IPS DF 4.7 (cell line): ENCODE measurements around the gene IL27RA.
A peak's percentile ranks its signal among the peaks of the same experiment; 100 is the strongest.
"Not testable (repeated sequence)": the region's sequence is repeated elsewhere in the genome, so short reads cannot be mapped to it uniquely, and the experiment has no call there.

Experiments
- DNase-seq: peaks from one replicate; pipeline ENCODE4 v3.0.0-alpha.2; 2013; ENCODE audit warnings: low spot score; ENCODE audit errors: extremely low read depth

Gene IL27RA

GRCh38 chr19:13998426-13998825 lies 33.1 kb upstream of the IL27RA start:
- DNase-seq, result no peak

- DNase-seq, result no peak
Measured at GRCh38 chr19:13999085-13999484, 32.5 kb upstream of the IL27RA start.

- no peak for DNase-seq
Measured at GRCh38 chr19:14000691-14001375, 30.7 kb upstream of the IL27RA start.

GRCh38 chr19:14002571-14003250 lies 28.9 kb upstream of the IL27RA start:
- DNase-seq, result no peak

- no peak for DNase-seq
Measured at GRCh38 chr19:14003251-14004055, 28.1 kb upstream of the IL27RA start.

- no peak for DNase-seq
Measured at GRCh38 chr19:14004619-14005348, 26.8 kb upstream of the IL27RA start.

- DNase-seq, result no peak
Measured at GRCh38 chr19:14005349-14006084, 26.0 kb upstream of the IL27RA start.

- DNase-seq, result peak; percentile 99
Measured at GRCh38 chr19:14006085-14006765, 25.3 kb upstream of the IL27RA start, which contains the start of gene RFX1. TSS of gene RFX1 (minus strand) at chr19:14006320. CDS start at chr19:13993843, 12,477 bp downstream.

- no peak for DNase-seq
Measured at GRCh38 chr19:14006766-14007562, 24.6 kb upstream of the IL27RA start.

GRCh38 chr19:14012378-14012915 lies 19.1 kb upstream of the IL27RA start:
- DNase-seq, result no peak

- DNase-seq, result no peak
Measured at GRCh38 chr19:14015524-14016035, 16.0 kb upstream of the IL27RA start.

- DNase-seq, result no peak
Measured at GRCh38 chr19:14019100-14019499, 12.5 kb upstream of the IL27RA start.

- DNase-seq, result not testable (repeated sequence)
Measured at GRCh38 chr19:14019739-14020138, 11.8 kb upstream of the IL27RA start.

- no peak for DNase-seq
Measured at GRCh38 chr19:14021474-14021873, 10.1 kb upstream of the IL27RA start.

- DNase-seq, result no peak
Measured at GRCh38 chr19:14022469-14022868, 9.1 kb upstream of the IL27RA start.

GRCh38 chr19:14023404-14024235 lies 7.9 kb upstream of the IL27RA start:
- DNase-seq, result no peak

GRCh38 chr19:14026652-14027192 lies 4.8 kb upstream of the IL27RA start:
- not testable (repeated sequence) for DNase-seq
